Measurements from ENCODE around the gene GOLGA8M.
"Not testable (repeated sequence)": the region's sequence is repeated elsewhere in the genome, so short reads cannot be mapped to it uniquely, and the experiment has no call there.

DNA sequence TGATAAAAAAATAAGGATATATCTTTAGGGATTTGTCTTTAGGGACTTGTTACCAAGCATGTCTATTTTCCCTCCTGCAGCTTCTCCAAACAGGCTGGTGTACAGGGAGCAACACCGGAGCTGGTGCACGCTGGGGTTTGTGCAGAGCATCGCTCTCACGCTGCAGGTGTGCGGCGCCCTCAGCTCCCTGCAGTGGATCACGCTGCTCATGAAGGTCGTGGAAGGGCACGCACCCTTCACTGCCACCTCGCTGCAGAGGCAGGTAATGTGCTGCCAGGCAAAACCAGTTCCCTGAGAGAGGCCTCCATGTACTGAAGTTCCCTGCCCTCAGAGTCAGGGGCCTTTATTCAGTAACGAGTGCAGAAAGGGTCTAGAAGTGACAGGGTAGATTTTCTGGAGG lies 58.0 kb downstream of the GOLGA8M start:
- TF ChIP-seq, protein P1, sequence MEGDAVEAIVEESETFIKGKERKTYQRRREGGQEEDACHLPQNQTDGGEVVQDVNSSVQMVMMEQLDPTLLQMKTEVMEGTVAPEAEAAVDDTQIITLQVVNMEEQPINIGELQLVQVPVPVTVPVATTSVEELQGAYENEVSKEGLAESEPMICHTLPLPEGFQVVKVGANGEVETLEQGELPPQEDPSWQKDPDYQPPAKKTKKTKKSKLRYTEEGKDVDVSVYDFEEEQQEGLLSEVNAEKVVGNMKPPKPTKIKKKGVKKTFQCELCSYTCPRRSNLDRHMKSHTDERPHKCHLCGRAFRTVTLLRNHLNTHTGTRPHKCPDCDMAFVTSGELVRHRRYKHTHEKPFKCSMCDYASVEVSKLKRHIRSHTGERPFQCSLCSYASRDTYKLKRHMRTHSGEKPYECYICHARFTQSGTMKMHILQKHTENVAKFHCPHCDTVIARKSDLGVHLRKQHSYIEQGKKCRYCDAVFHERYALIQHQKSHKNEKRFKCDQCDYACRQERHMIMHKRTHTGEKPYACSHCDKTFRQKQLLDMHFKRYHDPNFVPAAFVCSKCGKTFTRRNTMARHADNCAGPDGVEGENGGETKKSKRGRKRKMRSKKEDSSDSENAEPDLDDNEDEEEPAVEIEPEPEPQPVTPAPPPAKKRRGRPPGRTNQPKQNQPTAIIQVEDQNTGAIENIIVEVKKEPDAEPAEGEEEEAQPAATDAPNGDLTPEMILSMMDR (conservative IDR thresholded peaks at IDR 0.05 in 1 of 2, IDR thresholded peaks at IDR 0.05 in 1 of 2; ENCODE audit: extremely low read depth in 1 of 2, insufficient read depth in 1 of 2, low read depth in 1 of 2, low read length in 2 of 2) = not testable (repeated sequence)
- not testable (repeated sequence) for TF ChIP-seq EZH2 (IDR thresholded peaks at IDR 0.05; ENCODE audit: borderline replicate concordance, low read length)

Measured in mammary epithelial cell (primary cell).